ENCODE measurements around the gene ATG4B.

DNA sequence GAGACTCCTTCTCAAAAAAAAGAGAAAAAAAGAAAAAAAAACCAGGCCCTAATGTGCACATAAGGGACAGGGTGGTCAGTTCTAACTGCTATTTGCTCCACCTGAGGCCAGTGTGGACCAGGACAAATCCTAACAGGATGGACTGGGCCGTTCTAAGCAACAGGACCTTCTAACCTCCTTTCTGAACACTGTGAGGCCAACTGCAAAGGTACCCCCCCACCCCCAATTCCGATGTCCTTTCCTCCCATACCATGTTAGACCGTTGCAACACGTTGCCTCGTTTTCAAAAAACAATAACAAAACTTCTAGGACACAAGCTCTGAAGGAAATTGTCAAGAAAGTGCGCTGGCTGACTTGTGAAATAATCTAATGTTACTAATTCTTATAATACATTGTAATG lies 1.7 kb upstream of the ATG4B start:
- TF ChIP-seq, protein P1, sequence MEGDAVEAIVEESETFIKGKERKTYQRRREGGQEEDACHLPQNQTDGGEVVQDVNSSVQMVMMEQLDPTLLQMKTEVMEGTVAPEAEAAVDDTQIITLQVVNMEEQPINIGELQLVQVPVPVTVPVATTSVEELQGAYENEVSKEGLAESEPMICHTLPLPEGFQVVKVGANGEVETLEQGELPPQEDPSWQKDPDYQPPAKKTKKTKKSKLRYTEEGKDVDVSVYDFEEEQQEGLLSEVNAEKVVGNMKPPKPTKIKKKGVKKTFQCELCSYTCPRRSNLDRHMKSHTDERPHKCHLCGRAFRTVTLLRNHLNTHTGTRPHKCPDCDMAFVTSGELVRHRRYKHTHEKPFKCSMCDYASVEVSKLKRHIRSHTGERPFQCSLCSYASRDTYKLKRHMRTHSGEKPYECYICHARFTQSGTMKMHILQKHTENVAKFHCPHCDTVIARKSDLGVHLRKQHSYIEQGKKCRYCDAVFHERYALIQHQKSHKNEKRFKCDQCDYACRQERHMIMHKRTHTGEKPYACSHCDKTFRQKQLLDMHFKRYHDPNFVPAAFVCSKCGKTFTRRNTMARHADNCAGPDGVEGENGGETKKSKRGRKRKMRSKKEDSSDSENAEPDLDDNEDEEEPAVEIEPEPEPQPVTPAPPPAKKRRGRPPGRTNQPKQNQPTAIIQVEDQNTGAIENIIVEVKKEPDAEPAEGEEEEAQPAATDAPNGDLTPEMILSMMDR (IDR thresholded peaks at IDR 0.05): no peak
- TF ChIP-seq POLR2AphosphoS5 (IDR thresholded peaks at IDR 0.05) (no peak), POLR2A (IDR thresholded peaks at IDR 0.05) (no peak), EP300 (IDR thresholded peaks at IDR 0.05) (no peak)
